Activated naive CD4-positive, alpha-beta T cell treated with anti-CD3 and anti-CD28 coated beads, Interleukin-2, amount 10 ng/mL, durations not matched to agents 7 days and 5 days (primary cell): Measurements from ENCODE around the gene MRPL50.
A peak's percentile ranks its signal among the peaks of the same experiment; 100 is the strongest.
"Not testable (repeated sequence)": the region's sequence is repeated elsewhere in the genome, so short reads cannot be mapped to it uniquely, and the experiment has no call there.

Source experiments
- CTCF ChIA-PET: fragments of 350-600 bp; sonication (Branson Sonifier 250); formaldehyde crosslinking; loops from one replicate; lab custom pipeline; 2021; ENCODE audit warnings: antibody characterized with exemption; lab: Charles Lee
- DNase-seq: peaks from one replicate; pipeline ENCODE4 v3.0.0-alpha.2; 2020
- H3K27ac Mint-ChIP-seq: one replicate; pipeline ENCODE4 v1.8.0; 2021; ENCODE audit warnings: mild to moderate bottlenecking, moderate library complexity, mixed read lengths
- H3K27me3 Mint-ChIP-seq: one replicate; pipeline ENCODE4 v1.8.0; 2021; ENCODE audit warnings: mild to moderate bottlenecking, mixed read lengths
- H3K36me3 Mint-ChIP-seq: one replicate; pipeline ENCODE4 v1.8.0; 2021; ENCODE audit warnings: mixed read lengths
- H3K4me1 Mint-ChIP-seq: one replicate; pipeline ENCODE4 v1.8.0; 2021; ENCODE audit warnings: mixed read lengths
- H3K4me3 Mint-ChIP-seq: one replicate; pipeline ENCODE4 v1.8.0; 2021; ENCODE audit warnings: mild to moderate bottlenecking, moderate library complexity, mixed read lengths
- H3K9me3 Mint-ChIP-seq: one replicate; pipeline ENCODE4 v1.8.0; 2021; ENCODE audit warnings: mixed read lengths

The MRPL50 gene

DNA sequence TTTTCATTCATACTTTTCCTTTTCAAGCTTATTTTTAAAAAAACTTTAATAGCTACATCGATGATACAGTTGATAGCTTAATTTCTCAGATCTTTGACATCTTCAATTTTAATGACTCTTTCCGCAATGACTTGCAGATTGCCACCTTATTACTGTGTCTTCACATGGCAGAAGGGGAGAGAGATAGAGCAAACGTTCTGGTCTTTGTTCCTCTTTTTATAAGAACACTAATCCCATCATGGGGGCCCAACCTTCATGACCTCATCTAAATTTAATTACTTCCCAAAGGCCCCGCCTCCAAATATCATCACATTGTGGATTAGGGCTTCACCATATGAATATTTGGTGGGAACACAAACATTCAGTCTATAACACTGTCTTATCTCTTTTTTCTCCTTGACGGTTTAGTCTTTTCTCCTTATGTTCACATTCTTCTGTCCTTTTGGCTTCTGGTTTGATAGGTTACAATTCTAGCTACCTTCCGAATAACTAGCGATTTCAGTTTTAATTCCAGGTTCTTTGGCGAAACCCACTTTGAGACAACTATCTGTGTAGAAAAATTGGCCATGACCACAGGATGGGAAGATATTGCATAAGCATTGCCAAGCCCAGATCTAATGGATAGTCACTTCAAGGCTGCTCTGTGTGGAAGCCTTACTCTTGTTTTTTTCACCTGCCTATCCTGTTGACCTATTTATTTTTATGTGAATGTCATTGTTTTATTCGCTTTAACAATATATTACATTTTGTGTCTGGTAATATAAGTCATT lies 5.3 kb upstream of the MRPL50 start:
- Mint-ChIP-seq H3K4me1 (peaks cover 25% of the 10 kb centered on the region), H3K4me3 (no peak overlapping the region), H3K27ac (no peak overlapping the region), H3K36me3 (peaks cover 83% of the 10 kb centered on the region), H3K9me3 (peaks cover 44% of the 10 kb centered on the region), H3K27me3 (peaks cover under 1% of the 10 kb centered on the region)
- no peak for DNase-seq
- CTCF ChIA-PET, result interaction anchor here (0.8 kb wide), 1 partner anchor 45 kb away, joined by 3 read pairs; no protein-coding TSS in a partner anchor

DNA sequence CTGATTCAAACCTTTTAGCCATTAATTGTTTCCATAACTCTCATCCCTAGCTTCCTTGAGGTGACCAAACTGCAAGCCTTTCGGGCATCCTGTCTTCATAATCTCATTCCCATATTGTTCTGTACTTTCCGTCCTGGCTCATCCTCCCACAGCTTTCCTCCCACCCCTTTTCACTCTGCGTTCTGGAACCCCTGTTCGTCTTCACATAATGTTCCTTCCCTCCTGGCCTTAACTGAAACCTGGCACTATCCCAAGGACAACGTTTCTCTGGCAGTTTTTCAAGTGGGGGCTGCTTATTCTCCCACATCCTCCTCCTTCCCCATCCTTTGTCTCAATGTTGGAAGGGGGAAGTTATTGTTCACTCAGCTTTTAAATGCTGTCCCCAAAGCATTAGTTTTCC lies 1.7 kb upstream of the MRPL50 start:
- CTCF ChIA-PET, result interaction anchor here (3.6 kb wide), 1 partner anchor 12 kb away, joined by 13 read pairs; no protein-coding TSS in a partner anchor
- Mint-ChIP-seq H3K27me3 (peaks cover 3% of the 10 kb centered on the region), H3K4me3 (peak overlapping the region; percentile 96), H3K4me1 (peaks cover 50% of the 10 kb centered on the region), H3K36me3 (peaks cover 73% of the 10 kb centered on the region), H3K27ac (peak overlapping the region; percentile 98), H3K9me3 (peaks cover 18% of the 10 kb centered on the region)
- DNase-seq, result no peak

DNA sequence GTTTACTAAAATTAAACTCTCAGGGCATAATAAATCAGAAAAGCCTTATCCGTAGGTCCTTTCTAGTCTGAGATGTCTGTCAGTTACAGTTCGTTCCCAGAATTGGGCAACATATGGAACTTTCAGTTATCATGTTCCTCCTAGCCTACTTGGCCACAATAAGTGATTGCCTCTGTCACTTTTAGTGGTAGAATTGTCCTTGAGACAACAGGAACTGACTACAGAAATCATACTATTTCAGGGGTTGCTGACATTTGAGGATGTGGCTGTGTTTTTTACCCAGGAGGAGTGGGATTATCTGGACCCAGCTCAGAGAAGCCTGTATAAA lies 1.2 kb upstream of the MRPL50 start:
- Mint-ChIP-seq H3K4me1 (peaks cover 55% of the 10 kb centered on the region), H3K27ac (peak overlapping the region; percentile 98), H3K27me3 (peaks cover 3% of the 10 kb centered on the region), H3K4me3 (peak overlapping the region; percentile 96), H3K9me3 (peaks cover 14% of the 10 kb centered on the region), H3K36me3 (peaks cover 72% of the 10 kb centered on the region)
- CTCF ChIA-PET, result interaction anchor here (3.6 kb wide), 1 partner anchor 11 kb away, joined by 13 read pairs; no protein-coding TSS in a partner anchor
- no peak for DNase-seq

DNA sequence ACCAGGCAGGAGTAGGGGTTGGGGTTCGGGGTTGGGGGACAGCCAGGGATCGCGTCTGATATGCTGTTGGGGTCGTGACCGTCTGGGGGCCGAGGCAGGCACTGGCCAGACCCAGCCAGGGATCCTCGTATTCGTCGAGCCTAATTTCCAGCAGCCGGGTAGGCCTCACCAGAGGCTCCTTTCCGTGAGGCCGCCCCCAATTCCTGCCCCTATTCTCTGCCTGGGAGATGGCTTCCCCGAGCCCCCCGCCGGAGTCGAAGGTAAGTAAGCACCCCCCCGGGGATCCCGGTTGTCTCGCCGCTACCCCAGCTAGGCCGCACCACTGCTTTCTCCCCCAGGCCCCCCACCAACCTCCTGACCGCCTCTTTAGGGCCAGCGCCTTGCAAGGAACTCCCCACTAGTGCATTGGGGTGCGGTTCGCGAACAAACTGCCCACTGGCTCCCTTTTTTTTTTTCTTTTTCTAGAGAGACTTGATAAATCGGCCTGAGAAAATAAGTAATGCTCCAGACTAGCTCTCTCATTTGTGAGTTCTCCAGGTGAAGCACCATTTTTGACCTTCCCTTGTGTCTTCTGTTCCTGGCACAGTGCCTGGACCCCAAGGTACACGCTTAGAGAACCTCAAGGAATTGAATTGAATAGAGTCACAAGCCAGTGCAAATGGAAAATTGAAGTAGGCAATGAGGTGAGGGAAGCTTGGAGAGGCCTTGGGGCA lies 668 bp upstream of the MRPL50 start:
- Mint-ChIP-seq H3K27ac (peak overlapping the region; percentile 98), H3K4me1 (peaks cover 58% of the 10 kb centered on the region), H3K27me3 (peaks cover 3% of the 10 kb centered on the region), H3K4me3 (peak overlapping the region; percentile 96), H3K9me3 (peaks cover 18% of the 10 kb centered on the region), H3K36me3 (peaks cover 73% of the 10 kb centered on the region)
- DNase-seq, result no peak
- CTCF ChIA-PET, result interaction anchor here (3.6 kb wide), 1 partner anchor 11 kb away, joined by 13 read pairs; no protein-coding TSS in a partner anchor

DNA sequence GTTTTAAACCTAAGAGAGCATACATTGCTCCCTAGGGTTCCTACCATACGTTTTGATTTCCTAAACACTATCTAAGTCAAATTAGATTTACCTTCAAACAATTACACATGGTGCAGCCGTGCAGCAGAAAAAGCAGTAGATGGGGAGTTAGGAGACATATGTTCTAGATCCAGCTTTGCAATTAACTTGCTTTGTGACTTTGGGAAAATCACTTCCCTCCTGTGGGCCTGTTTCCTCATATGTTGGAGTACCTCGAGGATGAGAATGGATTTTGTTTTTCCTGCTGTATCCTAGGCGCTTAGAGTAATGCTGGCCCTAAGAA lies 711 bp downstream of the MRPL50 start:
- peak overlapping the region; percentile 96 for H3K4me3 Mint-ChIP-seq
- CTCF ChIA-PET, result no interaction called here
- H3K27ac Mint-ChIP-seq, result peak overlapping the region; percentile 98
- H3K36me3 Mint-ChIP-seq, result peaks cover 72% of the 10 kb centered on the region
- peaks cover 61% of the 10 kb centered on the region for H3K4me1 Mint-ChIP-seq
- peaks cover 3% of the 10 kb centered on the region for H3K27me3 Mint-ChIP-seq
- peaks cover 18% of the 10 kb centered on the region for H3K9me3 Mint-ChIP-seq
- no peak for DNase-seq

DNA sequence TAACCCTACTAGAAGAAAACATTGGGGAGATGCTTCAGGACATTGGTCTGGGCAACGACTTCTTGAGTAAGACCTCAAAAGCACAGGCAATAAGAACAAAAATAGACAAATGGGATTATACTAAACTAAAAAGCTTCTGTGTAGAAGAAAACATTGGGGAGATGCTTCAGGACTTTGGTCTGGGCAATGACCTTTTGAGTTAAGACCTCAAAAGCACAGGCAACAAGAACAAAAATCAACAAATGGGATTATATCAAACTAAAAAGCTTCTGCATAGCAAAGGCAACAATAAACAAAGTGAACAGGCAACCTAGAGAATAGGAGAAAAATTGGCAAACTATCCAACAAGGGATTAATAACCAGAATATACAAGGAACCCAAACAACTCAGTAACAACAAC lies 3.7 kb downstream of the MRPL50 start:
- CTCF ChIA-PET, result no interaction called here
- Mint-ChIP-seq H3K9me3 (peaks cover 20% of the 10 kb centered on the region), H3K27ac (no peak overlapping the region), H3K27me3 (peaks cover 3% of the 10 kb centered on the region), H3K4me3 (no peak overlapping the region), H3K36me3 (peaks cover 66% of the 10 kb centered on the region), H3K4me1 (peaks cover 42% of the 10 kb centered on the region)
- DNase-seq, result no peak

DNA sequence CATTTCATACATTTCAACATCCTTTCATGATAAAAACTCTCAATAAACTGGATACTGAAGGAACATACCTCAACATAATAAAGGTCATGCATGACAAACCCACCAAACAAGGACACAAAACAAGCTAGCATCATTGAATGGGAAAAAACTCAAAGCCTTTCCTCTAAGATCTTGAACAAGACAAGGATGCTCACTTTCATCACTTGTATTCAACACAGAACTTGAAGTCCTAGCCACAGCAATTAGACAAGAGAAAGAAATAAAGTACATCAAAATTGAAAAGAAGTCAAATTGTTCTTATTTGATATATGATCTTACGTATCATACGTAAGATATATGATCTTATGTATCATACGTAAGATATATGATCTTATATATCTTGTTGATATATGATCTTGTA lies 5.3 kb downstream of the MRPL50 start:
- H3K27me3 Mint-ChIP-seq, result no peaks in the 10 kb centered on the region
- H3K4me1 Mint-ChIP-seq, result peaks cover 40% of the 10 kb centered on the region
- H3K27ac Mint-ChIP-seq, result no peak overlapping the region
- peaks cover 75% of the 10 kb centered on the region for H3K36me3 Mint-ChIP-seq
- CTCF ChIA-PET, result no interaction called here
- peaks cover 20% of the 10 kb centered on the region for H3K9me3 Mint-ChIP-seq
- no peak for DNase-seq
- no peak overlapping the region for H3K4me3 Mint-ChIP-seq

DNA sequence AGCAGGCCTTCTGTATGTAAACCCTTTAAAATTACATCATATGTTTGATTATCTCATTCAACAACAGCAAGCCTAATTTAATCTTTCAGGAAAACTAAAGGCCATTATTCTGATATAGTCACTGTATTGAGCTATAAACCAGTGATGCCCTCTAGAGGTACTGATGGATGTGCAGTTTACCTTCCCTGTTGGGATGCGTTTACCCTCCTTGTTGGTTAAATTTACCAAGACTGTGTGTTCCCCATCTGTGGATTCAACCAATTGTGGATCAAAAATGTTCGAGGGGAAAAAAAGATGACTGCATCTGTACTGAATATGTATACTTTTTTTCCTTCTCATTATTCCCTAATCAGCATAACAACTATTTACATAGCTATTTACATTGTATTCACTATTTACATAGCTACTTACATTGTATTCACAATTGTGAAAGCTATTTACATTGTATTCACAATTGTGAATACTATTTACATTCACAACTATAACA lies 9.9 kb downstream of the MRPL50 start:
- Mint-ChIP-seq H3K27me3 (no peaks in the 10 kb centered on the region), H3K9me3 (peaks cover 22% of the 10 kb centered on the region), H3K4me1 (peaks cover 7% of the 10 kb centered on the region), H3K4me3 (no peak overlapping the region), H3K36me3 (peaks cover 55% of the 10 kb centered on the region), H3K27ac (no peak overlapping the region)
- CTCF ChIA-PET, result interaction anchor here (0.5 to 2.5 kb wide), 7 partner anchors 11 to 179 kb away, joined by 3 to 13 read pairs (median 4); partner anchors contain the start of genes MRPL50 and ZNF189
- no peak for DNase-seq

DNA sequence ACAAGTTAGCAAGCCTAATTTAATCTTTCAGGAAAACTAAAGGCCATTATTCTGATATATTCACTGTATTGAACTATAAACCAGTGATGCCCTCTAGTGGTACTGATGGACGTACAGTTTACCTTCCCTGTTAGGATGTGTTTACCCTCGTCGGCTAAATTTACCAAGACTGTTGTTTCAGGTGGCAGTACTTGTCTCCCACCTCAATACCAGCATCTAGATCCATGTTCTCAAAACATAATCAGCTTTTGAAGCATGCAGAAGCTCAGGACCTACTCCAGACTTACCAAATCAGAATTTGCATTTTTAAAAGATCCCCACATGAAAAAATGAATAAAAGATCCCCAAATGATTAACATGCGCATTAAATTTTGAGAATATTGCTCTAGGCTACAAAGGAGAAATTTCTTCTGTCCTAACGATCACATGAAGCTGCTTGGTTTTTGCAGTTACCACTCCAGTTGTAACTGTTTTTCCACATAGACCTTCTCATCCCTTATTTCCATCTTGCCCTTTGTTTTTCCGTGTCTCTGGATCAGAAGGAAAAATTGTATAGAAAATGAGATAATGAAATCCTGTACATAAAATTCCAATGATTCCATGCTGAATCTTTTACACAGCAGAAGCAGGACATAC lies 10.4 kb downstream of the MRPL50 start:
- peaks cover 5% of the 10 kb centered on the region for H3K4me1 Mint-ChIP-seq
- H3K4me3 Mint-ChIP-seq, result no peak overlapping the region
- peaks cover 20% of the 10 kb centered on the region for H3K9me3 Mint-ChIP-seq
- CTCF ChIA-PET, result interaction anchor here (1.1 to 2.5 kb wide), 4 partner anchors 12 to 145 kb away, joined by 3 to 13 read pairs (median 4); partner anchors contain the start of genes MRPL50 and ZNF189
- H3K27me3 Mint-ChIP-seq, result no peaks in the 10 kb centered on the region
- no peak overlapping the region for H3K27ac Mint-ChIP-seq
- DNase-seq, result no peak
- peaks cover 51% of the 10 kb centered on the region for H3K36me3 Mint-ChIP-seq

DNA sequence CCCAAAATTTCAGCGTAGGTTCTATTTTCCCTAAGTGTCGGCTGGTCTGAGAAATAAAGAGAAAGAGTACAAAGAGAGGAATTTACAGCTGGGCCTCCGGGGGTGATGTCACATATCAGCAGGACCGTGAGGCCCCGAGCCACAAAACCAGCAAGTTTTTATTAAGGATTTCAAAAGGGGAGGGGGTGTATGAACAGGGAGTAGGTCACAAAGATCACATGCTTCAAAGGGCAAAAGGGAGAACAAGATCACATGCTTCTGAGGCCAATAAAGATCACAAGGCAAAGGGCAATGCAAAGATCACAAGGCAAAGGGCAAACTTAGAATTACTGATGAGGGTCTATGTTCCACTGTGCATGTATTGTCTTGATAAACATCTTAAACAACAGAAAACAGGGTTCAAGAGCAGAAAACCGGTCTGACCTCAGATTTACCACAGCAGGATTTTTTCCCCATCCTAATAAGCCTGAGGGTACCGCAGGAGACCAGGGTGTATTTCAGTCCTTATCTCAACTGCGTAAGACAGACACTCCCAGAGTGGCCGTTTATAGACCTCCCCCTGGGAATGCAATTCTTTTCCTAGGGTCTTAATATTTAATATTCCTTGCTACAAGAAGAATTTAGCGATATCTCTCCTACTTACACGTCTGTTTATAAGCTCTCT lies 13.4 kb downstream of the MRPL50 start, which contains the start of gene BAAT:
Gene BAAT (minus strand): TSS at position 134 of the 664 bp plus-strand sequence. CDS start 13,602 bp downstream, outside the sequence.
- DNase-seq, H3K27ac Mint-ChIP-seq, H3K4me1 Mint-ChIP-seq, H3K4me3 Mint-ChIP-seq, H3K27me3 Mint-ChIP-seq, CTCF ChIA-PET: not testable (repeated sequence)
- peaks cover 13% of the 10 kb centered on the region for H3K9me3 Mint-ChIP-seq
- peaks cover 25% of the 10 kb centered on the region for H3K36me3 Mint-ChIP-seq

DNA sequence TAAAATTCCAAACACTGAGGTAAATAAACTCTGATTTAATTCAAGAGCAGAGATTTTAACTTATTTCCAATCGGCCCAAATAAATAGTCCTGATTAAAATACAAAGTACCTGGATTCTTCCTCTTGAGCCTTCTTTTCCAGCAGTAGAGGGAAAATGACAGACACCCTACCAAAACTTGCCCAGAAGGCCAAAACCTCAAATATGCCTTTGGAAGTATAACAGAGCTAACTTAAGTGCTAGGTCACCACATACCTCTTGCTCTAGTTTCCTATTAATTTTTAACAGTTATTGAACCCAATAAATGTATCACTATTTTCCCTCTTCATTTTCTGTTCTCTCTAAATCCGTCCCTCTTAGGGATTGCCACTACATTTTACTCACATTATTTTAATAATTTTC lies 15.1 kb downstream of the MRPL50 start:
- H3K9me3 Mint-ChIP-seq, result peaks cover 13% of the 10 kb centered on the region
- CTCF ChIA-PET, result no interaction called here

DNA sequence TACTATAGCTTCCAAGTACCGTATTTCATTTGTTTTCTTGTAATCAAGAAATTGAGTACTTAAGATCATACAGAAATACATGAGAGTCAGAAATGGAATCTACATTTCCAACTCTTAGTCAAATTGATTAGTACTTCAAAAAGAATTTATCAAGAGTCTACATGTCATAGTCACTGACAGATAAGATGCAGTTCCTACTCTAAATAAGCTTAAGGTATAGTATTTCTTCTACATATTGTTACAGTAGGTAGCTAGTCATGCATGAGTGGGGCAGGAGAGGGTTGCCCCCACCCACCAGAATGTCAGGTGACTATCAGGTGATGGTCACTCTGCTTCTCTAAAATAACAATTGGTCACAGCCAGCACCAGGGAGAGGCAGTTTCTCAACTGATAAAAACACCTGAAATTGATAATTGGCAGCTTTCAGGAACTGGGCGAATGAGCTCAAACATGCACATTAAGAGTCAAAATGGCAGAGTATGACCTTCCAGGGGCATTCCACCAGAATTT lies 16.5 kb downstream of the MRPL50 start:
- Mint-ChIP-seq H3K36me3 (peaks cover 10% of the 10 kb centered on the region), H3K4me1 (no peaks in the 10 kb centered on the region), H3K9me3 (peaks cover 13% of the 10 kb centered on the region), H3K27ac (no peak overlapping the region), H3K4me3 (no peak overlapping the region), H3K27me3 (no peaks in the 10 kb centered on the region)
- DNase-seq, result no peak
- CTCF ChIA-PET, result no interaction called here

More for the DNA sequence above, 15.1 kb downstream of the MRPL50 start:
- H3K4me3 Mint-ChIP-seq, result no peak overlapping the region
- DNase-seq, result no peak
- H3K4me1 Mint-ChIP-seq, result no peaks in the 10 kb centered on the region
- peaks cover 16% of the 10 kb centered on the region for H3K36me3 Mint-ChIP-seq
- H3K27me3 Mint-ChIP-seq, result no peaks in the 10 kb centered on the region
- H3K27ac Mint-ChIP-seq, result no peak overlapping the region

DNA sequence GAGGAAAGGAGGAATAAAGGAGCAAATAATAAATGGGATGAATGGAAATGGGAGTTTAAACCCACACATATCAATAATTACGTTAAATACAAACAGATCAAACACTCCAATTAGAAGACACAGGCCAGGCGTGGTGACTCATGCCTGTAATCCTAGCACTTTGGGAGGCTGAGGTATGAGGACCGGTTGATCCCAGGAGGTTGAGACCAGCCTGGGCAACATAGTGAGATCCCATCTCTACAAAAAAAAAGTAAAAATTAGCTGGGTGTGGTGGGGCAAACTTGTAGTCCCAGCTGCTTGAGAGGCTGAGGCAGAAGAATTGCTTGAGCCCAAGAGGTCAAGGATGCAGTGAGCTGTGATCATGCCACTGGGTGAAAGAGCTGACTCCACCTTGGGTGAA lies 17.3 kb downstream of the MRPL50 start:
- Mint-ChIP-seq H3K4me1 (no peaks in the 10 kb centered on the region), H3K4me3 (no peak overlapping the region), H3K27me3 (no peaks in the 10 kb centered on the region), H3K9me3 (peaks cover 12% of the 10 kb centered on the region), H3K27ac (no peak overlapping the region), H3K36me3 (peaks cover 8% of the 10 kb centered on the region)
- DNase-seq, result no peak
- CTCF ChIA-PET, result no interaction called here
